NOMO-1 treated with dmso at 0.1 percent for 144 hours (cell line): ENCODE measurements around the gene POPDC3.
"Not testable (repeated sequence)": the region's sequence is repeated elsewhere in the genome, so short reads cannot be mapped to it uniquely, and the experiment has no call there.

Source experiments
- DNase-seq: peaks from one replicate; lab custom pipeline; 2025; ENCODE audit not compliant: unreplicated experiment; lab: John Stamatoyannopoulos, UW

Gene POPDC3

DNA sequence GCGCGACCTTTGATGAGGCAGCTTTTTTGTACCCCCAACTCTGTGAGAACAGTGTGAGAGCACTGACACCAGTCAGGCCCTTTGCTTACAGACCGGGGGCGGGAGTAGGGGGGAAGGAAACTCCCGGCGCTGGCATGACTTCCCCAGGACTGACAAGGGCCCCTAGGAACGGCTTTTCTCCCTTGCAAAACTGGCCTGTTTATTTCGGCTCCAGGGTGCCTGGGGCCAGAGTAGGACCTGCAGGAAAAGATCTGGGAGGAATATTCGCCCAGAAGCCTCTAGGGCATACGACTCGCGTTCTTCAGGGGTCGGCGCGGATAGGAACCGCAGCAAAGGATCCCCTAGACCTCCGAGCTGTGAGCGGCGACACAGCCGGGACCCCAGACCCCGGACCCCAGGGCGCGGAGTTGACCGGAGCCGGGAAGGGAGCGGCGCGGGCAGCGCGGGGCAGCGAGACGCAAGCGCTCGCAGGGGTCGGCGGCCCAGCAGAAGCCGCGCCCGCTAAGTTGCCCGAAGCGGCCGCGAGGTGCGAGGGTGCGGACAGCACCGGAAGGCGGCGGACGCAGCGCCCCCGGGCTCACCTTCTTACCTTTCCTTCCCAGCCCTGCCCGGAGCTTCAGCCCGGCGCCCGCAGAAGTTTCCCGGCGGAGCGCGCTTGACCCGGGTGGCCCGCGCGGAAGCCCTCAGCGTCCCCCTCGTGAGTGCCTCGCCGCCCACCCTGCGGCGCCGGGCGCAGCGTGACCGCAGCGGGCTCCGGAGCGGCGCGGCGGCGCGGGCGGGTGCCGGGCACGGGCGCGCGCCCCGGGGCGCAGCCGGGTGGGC lies at the start of gene POPDC3:
Gene POPDC3 (minus strand): TSS at position 771 of the 822 bp plus-strand sequence. CDS start 18,105 bp downstream, outside the sequence.
- no peak for DNase-seq

GRCh38 chr6:105227295-105227767 lies 47.5 kb upstream of the POPDC3 start:
- DNase-seq, result no peak

DNA sequence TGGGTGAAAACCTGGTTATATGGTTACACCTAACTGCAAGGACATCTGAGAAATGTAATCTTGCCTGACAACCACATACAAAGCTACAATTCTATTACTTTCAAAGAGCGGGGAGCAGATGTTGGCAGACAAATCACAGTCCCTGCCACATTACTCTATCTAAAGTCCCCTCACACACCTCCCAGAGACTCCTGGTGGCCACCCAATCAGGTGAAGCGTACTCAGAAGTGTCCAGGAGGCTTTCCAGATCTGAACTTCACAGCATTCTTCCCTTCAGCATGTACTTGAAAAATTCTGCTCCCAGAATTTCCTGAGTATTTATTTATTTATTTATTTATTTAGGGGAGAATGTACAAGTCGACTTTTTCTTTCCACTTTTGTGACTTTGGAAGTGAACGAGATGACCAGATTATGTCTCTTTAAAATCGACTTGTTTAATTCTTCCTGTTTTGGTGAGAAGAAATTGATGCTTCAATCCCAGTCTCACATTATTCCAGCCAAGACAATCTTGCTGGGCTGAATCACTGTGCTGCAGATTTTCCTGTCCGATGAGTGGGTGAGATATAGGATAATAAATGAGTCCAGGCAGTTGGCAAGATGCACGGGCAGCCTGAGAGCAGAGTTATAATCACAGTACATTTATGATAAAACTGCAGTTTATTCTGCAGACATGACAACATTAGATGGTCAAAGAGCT lies 46.9 kb upstream of the POPDC3 start:
- DNase-seq, result no peak

DNA sequence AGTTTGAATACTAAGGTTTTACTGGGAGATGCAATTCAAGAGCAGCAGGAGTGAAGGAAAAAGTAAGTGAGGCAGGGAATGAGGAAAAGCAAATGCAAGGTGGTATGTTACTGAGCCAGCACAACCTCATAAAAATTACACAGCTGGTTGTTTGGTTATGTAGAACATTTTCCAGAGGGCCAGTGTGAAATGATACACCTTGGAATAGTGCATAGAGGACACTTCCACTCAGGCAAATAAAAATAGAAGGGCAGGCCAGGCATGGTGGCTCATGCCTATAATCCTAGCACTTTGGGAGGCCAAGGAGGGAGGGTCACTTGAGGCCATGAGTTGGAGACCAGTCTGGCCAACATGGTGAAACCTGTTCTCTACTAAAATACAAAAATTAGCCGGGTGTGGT lies 43.4 kb upstream of the POPDC3 start:
- no peak for DNase-seq

DNA sequence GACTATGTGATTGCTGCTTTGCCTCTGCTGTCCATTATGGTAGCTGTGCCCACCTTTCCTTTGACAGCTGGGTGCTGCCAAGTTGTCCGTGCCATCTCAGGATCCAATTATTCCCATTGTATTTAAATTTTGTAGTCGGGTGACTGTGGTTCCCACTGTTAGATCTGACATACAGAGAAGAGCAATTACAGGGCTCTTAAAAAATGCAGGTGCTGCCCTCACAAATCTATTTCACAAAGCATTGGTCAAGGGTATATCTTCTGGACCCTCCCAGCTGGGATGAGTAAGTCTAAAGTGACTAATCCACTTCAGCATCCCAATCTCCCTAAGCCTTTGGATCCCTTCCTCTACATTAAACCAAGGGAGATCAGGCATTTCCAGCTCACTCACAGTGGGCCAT lies 41.4 kb upstream of the POPDC3 start:
- not testable (repeated sequence) for DNase-seq

- no peak for DNase-seq
These were observed 40.4 kb upstream of the POPDC3 start for GRCh38 chr6:105220186-105220585.

DNA sequence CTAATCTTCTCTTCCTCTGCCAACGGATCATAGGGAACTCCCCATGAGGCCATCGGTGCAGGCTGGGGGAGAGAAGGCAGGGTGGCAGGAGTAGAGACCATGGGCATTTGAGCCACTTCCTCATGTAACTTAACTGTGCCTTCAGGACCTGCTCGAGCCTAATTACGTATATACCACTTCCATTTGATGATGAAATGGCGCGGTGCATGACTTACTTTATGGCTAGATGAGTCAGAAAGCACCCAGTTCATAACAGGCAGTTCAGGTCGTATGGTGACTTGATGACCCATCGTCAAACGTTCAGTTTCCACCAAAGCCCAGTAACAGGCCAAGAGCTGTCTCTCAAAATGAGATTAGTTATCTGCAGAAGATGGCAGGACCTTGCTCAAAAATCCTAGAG lies 39.4 kb upstream of the POPDC3 start:
- DNase-seq, result peak; percentile 21

GRCh38 chr6:105215506-105215905 lies 35.7 kb upstream of the POPDC3 start:
- no peak for DNase-seq

- no peak for DNase-seq
These were observed 34.9 kb upstream of the POPDC3 start for GRCh38 chr6:105214668-105215067.

- no peak for DNase-seq
These were observed 33.5 kb upstream of the POPDC3 start for GRCh38 chr6:105213272-105213671.

GRCh38 chr6:105212587-105212986 lies 32.8 kb upstream of the POPDC3 start:
- DNase-seq, result no peak

- no peak for DNase-seq
These were observed 32.0 kb upstream of the POPDC3 start for GRCh38 chr6:105211831-105212230.

- no peak for DNase-seq
These were observed 31.2 kb upstream of the POPDC3 start for GRCh38 chr6:105210932-105211531.

- DNase-seq, result no peak
These were observed 30.3 kb upstream of the POPDC3 start for GRCh38 chr6:105209950-105210706.

GRCh38 chr6:105207524-105208269 lies 27.9 kb upstream of the POPDC3 start:
- no peak for DNase-seq

- DNase-seq, result no peak
These were observed 25.0 kb upstream of the POPDC3 start for GRCh38 chr6:105204768-105205167.

DNA sequence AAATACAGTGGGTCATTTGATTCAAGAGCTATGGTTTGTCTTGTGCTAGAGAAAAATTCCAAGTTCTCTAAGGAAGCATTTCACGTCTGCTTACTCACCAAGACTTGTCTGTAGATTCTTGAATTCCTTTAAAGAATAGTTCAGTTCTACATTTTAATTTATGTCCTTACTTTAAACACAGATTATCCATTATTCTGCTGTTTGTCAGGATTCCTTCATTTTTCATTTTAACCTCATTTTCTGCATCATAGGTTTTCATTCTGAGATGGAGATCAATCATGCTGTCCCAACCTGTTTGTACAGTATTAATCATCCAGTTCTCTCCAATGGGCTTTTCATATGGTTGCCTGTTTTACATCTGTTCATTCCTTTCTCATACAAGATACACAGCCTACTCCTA lies 24.5 kb upstream of the POPDC3 start:
- DNase-seq, result no peak

DNA sequence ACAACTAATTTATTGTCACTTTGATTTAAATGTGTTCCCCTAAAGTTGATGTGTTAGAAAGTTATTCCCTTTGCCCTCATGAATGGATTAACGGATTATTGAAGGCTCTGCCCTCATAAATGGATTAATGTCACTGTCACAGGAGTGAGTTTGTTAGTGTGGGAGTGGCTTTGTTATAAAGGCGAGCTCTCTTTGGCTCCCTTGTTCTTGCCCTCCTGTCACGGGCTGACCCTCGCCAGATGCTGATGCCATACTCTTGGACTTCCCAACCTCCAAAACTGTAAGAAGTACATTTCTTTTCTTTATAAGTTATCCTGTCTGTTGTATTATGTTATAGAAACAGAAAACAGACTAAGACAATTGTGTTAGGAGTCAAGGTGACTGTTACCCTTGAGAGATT lies 22.7 kb upstream of the POPDC3 start:
- DNase-seq, result no peak

DNA sequence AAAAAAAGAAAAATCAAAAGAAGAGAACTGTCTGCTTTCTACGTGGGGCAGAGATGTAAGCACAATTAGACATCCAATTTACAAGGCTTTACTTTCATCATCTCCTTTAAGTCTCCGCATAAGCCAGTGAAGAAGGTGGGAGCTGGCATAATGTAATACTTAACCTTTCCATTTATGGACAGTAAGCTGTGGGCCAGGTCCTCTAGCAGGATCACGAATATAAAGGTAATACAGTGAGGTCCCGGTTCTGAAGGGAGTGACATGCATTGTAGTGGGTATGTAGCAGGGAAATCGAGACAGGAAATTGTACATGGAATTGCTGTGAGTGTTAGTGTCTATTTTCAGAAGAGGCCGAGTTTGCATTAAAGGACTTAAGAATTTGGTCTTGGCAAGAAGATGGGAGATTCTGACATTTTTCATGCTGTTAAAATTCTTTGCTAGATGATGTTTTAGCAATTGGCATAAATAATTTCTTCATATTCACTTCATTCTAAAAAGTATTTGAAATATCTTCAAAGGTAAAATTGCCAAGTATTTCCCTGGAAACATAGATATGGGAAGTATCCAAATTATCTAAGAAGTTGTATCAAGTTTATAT lies 20.4 kb upstream of the POPDC3 start:
- no peak for DNase-seq

- DNase-seq, result no peak
These were observed 19.9 kb upstream of the POPDC3 start for GRCh38 chr6:105199711-105200110.
